ENCODE results near the gene MYO5C. TPM values are rescaled to one million over a fixed set of nuclear protein-coding genes. Genes with fewer than 3 reads are reported as not detected.
A peak's percentile ranks its signal among the peaks of the same experiment; 100 is the strongest.

MYO5C gene
- total and polyA plus RNA-seq, 2 of the 13 experiments (the other 11 are each of a cell fraction or from before 2014, with no cell fraction given): 15.7 to 23.7 TPM

- no peak for TF ChIP-seq ZNF282 (IDR thresholded peaks at IDR 0.05; ENCODE audit: partially characterized antibody)
- TF ChIP-seq ZNF180 (CRISPR knock-in tag; IDR thresholded peaks at IDR 0.05; ENCODE audit: borderline replicate concordance, low read depth): no peak
- TF ChIP-seq THAP8 (CRISPR knock-in tag; IDR thresholded peaks at IDR 0.05; ENCODE audit: borderline replicate concordance): peak; percentile 65; the same call in 1 of the 2 replicates
- peak; percentile 32; the same call in 1 of the 2 replicates for TF ChIP-seq HOMEZ (CRISPR knock-in tag; IDR thresholded peaks at IDR 0.05; ENCODE audit: low read depth)
- peak; percentile 48; the same call in 1 of the 2 replicates for TF ChIP-seq MTA1 (CRISPR knock-in tag; IDR thresholded peaks at IDR 0.05; ENCODE audit: borderline replicate concordance)
- no peak for TF ChIP-seq ZUFSP (CRISPR knock-in tag; IDR thresholded peaks at IDR 0.05; ENCODE audit: borderline replicate concordance)
- no peak for TF ChIP-seq FOSL1 (CRISPR knock-in tag; IDR thresholded peaks at IDR 0.05; ENCODE audit: borderline replicate concordance)
- TF ChIP-seq NFATC3 (CRISPR knock-in tag; IDR thresholded peaks at IDR 0.05): no peak
- no peak for TF ChIP-seq CSRNP2 (CRISPR knock-in tag; conservative IDR thresholded peaks at IDR 0.05; ENCODE audit: low read depth)
- no peak for TF ChIP-seq RFXANK (CRISPR knock-in tag; IDR thresholded peaks at IDR 0.05)
- TF ChIP-seq SMARCE1 (IDR thresholded peaks at IDR 0.05; ENCODE audit: borderline replicate concordance): no peak
- peak; percentile 72 for TF ChIP-seq SP4 (CRISPR knock-in tag; IDR thresholded peaks at IDR 0.05)
- no peak for TF ChIP-seq WIZ (CRISPR knock-in tag; IDR thresholded peaks at IDR 0.05)
- no peak for TF ChIP-seq LCORL (IDR thresholded peaks at IDR 0.05)
- peak; percentile 34; the same call in 1 of the 2 replicates for TF ChIP-seq LCORL (CRISPR knock-in tag; IDR thresholded peaks at IDR 0.05)
- peak; percentile 77 for TF ChIP-seq ZNF589 (CRISPR knock-in tag; conservative IDR thresholded peaks at IDR 0.05)
- peak; percentile 79 for TF ChIP-seq TMF1 (CRISPR knock-in tag; IDR thresholded peaks at IDR 0.05; ENCODE audit: low read depth)
- TF ChIP-seq THAP9 (CRISPR knock-in tag; IDR thresholded peaks at IDR 0.05; ENCODE audit: borderline replicate concordance): peak; percentile 47; the same call in 1 of the 2 replicates
- TF ChIP-seq NCOA2 (CRISPR knock-in tag; IDR thresholded peaks at IDR 0.05): no peak
Measured at GRCh38 chr15:52295421-52296001, at the start of gene MYO5C (continued).
